GM18508 (cell line): ENCODE data around the gene TAGLN2.

Experiments
- ATAC-seq: cut with Tn5 transposase; IDR thresholded peaks from one replicate; pipeline ENCODE4 v1.9.1; 2021; ENCODE audit warnings: moderate number of reproducible peaks; ENCODE audit not compliant: insufficient read depth, unreplicated experiment

The TAGLN2 gene

DNA sequence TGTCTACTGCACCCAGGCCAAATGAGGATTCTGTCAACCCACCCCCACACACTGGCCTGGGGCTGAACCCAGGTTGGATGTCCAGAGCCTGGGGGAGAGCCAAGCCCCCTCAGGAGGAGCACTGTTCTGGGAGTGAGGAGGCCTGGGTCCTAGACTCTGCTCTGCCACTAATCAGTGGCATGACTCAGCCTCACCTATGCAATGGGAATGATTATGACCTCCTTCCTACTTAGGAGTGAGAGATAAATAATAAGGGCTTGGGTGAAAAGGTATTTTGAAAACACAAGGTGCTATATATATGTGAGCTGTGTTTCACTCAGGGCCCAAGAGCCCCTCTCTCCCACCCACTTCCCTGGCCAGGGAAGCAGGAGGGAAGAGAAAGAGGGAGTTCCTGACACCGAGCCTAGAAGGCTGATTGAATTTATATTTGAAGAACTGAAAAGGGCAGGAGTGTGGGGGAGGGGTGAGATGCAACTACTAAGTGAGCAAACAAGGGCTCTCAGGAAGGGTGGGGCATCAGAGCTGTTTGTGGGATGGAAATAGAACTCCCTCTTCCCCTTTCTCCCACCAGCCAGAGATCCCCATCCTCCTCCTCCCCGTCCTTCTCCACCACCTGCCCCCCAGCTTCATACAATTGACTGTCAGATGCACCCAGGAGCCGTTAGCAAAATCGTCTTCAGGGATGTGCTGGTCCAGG is 11.9 kb upstream of the TAGLN2 start:
- ATAC-seq = no peak

DNA sequence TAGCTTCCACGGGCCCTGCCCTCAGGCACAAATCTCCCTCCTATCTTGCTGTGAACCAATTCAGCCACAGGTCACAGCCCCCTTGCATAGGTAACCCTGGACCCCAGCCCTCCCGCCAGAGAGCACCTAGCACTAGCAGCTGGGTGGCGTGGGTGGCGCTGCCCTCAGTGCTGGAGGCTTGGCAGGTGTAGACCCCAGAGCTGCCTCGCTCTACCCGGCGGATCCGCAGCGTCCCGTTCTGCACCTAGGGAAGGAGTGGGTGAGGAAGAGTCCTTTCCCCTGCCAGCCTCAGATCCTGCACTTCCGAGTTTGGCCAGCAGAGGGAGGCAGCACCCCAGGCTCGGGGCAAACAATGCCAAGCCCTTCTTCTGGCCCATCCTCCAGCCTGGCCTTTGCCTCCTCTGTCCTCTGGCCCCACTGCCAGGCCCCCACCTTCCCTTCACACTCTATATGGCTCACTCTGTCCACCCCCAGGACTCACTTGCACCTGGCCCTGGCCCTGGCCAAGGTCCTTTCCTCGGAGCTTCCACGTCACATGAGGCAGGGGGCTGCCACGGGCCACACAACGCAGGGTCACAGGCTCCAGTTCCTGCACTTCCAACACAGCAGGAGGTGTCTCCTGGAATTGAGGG is 11.1 kb upstream of the TAGLN2 start:
- no peak for ATAC-seq

DNA sequence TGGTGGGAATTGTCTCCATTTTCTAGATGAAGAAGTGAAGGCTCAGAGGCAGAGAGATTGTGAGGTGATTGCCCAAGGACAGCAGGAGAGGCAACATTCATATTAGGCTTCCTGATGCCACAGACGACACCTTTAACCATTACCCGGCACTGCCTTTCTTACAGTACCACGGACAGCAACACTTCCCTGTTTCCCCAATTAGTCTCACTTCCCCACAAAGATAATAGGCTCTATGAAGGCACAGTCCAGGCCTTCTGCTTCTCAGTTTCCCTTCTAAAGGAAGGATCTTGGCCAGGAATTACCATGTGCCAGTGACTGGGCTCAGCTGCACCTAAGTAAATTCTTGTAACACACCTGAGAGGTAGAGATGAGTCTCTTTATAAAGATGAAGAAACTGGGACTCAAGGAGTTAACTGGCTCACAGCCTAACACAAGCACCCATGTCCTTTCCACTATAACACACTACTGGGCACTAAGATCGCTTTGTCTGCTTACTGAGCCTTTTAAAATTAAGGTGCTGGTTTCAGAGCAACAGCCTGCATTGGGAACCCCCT is 10.5 kb upstream of the TAGLN2 start:
- ATAC-seq = no peak

DNA sequence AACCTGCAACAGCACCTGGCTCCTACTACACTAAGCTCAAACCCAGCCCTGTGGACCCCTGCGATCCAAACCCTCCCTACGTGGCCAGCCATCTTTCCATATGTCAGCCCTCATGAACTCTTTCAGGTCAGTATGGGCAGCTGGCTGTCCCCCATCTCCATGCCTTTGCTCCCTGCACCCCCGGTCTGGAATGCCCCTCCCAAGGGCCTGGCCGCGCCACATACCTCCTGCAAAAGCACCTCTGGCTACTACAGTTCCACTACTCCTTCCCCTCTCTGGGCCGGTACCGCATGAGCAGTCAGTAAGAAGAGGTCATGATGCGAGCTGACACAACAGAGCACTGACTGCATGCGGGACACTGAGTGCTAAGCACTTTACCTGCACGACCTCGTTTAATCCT is 10.0 kb upstream of the TAGLN2 start:
- ATAC-seq = no peak

DNA sequence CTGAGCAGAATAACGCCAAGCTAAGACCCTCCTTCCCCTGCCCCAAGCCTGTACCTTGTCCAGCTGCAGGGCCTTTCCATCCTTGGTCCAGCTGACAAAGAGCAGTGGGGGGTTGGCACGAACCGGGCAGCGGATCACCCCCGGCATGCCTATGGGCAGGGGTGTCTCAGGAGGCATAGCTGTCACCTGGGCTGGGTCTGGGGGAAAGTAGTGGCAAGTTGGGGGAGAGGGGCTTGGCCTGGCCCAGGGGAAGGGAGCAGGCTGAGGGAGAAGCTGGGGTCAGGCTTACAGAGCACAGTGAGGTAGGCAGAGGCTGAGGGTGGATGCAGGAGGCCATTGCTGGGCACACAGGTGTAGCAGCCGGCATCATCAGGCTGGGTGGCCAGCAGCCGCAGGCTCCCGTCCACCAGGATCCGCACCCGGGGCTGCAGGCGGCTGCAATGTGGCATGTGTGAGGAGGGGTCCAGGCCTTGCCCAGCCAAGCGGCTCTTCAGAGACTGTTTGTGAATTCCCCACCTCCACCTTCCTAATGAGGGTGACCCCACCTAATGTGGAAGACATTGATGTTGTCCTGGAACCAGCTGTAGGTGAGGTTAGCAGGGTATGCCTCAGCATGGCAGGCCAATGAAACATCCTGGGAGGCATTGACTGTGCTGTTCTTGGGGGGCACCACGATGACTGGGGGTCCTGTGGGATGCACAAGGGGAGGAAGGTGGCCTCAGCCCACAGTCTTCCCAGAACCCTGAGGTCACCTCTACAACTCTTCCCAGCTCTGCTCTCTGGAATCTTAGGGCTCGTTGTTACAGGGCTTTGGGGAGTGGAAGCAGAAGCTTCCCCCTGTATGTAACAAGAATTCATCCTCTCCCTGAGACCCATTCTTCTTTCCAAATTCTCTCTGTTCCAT is 9.1 kb upstream of the TAGLN2 start:
- ATAC-seq = no peak

DNA sequence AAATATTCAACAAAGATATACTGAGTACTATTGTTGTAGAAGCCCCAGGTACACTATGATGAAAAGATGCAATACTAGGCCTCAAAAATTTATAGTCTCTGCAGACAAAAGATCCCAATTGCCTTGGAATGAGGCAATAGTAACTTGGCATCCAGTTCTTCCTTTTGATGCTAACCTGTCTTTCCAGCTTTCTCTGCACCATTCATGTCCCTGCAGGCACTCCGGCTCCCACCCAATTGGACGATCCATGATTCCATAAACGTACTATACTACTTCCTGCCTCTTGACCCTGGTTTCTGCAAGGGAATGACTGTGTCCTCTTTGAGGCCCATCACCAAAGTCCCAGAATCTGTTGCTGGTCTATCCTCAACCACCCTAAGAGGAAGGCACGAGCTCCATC is 8.0 kb upstream of the TAGLN2 start:
- ATAC-seq = no peak

DNA sequence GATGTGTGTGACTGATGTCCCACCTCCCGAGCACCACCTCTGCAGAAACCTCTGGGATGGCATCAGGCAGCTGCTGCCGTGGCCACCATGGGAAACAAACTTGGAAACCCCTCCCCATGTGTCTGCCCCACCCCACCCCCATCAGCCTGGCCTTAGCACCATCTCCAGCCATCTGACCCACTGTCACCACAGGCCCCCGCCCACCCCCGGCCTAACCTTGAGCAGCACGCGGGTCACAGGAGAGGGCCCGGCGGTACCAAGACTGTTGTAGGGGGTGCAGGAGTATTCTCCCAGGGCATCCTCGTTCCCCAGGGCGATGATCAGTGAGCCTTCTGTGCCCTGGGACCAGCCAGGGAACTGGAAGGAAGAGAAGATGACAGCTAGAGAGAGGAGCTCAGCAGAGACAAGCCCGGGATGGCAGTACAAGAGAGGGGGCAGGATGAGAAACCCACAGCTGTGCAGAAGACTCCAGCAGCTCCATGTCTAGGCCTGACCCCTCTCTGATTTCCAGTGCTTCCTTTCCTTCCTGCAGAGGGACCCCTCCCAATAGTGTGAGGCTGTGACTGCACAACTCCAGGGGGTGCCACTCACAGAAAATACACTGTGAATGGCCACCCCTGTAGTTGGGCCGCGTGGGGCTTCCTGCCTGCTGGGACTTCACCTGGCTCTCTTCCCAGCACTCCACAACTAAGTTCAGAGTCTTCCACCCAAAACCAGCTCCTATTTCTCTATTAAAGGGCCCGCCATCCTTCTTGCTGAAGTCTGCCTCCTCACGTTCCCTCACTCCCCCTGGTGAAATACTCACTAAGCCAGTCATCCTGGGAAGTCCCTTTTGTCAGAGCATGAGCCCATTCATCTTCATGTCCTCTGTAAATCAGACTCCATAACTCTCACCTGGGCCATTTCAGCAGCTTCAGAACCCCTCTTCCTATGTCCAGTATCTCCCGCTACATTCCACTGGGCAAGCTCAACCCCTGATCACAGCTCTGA is 7.3 kb upstream of the TAGLN2 start:
- ATAC-seq = no peak

DNA sequence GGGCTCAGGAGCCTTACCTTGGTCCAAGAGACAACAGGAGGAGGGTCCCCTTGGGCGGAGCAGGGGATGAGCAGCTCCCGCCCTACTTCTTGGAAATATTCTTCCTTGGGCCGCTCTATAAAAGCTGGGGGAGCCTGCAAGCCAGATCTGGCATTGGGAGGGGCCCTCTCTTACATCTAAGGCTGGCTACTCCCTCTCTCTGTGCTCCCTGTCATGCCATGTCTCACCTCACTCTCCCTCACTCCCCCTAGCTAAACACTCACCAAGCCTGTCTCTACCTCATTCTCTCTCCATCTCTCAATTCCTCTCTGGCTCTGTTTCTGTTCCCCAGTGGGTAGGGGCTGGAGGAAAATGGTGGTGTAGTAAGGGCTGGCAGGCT is 6.5 kb upstream of the TAGLN2 start:
- ATAC-seq = no peak

DNA sequence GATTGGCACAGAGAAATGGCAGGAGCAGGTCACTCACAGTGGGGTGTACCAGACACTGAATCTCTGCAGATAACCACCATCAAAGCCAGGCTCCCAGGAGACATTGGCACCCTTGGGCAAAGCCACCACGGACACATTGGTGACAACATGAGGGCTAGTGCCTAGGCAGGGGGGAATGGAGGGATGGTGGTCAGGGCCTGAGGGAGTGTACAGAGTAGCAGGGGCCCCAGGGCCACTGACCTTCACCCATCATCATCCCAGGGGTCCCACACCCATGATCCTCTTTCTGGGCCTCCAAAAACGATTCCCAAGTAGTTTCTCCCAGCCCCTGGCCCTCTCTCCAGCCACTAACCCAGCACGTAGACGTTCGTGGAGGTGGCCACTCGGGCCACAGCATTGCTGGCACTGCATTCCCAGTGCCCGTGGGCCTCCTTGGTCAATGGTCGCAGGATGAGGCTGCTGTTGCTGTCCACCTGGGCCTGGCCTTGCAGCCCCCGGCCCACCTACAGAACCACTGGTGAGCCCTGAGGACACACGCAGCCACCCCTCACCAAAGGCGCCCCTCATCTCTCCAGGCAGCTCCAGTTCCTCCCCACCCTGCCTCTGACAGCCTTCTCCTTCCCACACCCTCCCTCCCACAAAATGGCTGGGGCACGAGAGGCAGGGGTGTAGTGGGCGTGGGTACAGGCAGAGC is 5.9 kb upstream of the TAGLN2 start:
- no peak for ATAC-seq

DNA sequence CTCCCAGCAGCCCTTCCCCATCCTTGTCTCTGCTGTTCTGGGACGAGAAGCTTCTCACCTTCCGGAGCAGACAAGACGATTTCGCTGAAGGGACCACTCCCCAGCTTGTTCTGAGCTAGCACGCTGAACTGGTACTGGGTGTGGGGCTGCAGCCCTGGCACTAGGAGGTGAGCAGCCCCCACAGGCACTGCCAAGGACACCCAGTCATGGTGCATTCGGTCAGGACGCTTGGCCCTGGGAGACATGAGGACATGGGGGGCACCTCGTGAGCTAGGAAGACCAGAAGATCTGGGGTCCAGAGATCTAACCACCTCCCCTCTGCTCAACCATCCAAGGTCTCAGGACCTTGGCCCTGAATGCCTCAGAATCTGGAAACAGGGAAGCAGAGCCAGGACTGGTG is 5.3 kb upstream of the TAGLN2 start:
- no peak for ATAC-seq

DNA sequence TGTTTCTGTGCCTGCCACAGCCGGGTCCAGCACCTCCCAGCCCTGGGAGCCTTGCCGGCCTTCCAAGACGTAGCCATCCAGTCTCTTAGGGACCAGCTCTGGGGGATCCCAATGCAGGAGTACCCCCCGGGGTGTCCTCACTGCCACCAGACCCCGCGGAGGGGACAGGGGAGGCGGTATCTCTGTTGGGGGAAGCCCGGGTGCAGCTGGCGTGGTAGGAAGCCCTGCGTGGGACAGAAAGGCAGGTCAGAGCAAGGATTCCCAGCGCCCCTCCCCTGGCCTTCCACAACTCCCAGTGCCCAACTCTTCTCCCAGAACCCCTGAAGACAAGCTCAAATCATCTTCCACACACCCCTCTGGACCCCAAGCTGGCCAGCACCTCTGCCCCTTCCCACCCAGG is 4.9 kb upstream of the TAGLN2 start:
- ATAC-seq = no peak

DNA sequence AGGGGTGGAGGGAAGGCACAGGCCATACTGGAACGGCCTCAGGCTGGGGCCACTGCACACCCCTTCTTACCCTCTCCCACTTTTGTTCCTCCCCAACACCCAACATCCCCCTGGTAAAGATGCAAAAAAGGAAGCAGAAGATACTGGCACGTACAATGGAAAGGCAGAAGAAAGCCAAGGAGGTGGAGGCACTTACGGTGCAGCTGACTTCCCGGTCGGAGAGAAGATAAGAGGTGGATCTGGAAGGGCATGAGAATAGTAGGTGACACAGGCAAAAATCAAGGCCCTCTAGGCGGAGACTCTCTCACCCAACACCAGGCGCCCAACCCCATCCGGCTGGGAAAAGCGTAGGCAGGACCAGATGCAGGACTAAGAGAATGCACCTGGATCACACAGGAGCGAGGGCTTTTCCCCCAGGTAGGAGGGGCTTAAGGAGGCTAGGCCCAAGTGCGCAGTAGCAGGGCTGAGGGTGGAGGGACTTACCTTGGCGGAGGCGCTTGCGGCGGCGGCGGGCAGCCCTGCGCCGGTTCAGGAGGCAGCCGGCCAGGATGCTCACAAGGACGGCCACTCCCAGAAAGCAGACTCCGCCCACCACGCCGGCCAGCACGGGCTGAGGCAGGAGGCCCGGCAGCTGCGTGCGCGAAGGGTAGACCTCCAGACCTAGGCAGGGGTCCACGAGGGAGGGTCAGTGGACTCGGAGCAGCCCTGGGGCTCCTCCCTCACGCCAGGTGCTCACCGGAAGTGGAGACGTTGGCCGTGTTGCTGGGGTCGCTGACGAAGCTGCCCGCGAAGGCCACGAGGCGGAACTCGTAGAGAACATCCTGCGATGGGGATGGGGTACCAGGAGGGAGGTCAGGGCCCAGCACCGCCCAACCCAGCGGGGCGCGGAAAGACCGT is 4.1 kb upstream of the TAGLN2 start:
- no peak for ATAC-seq

DNA sequence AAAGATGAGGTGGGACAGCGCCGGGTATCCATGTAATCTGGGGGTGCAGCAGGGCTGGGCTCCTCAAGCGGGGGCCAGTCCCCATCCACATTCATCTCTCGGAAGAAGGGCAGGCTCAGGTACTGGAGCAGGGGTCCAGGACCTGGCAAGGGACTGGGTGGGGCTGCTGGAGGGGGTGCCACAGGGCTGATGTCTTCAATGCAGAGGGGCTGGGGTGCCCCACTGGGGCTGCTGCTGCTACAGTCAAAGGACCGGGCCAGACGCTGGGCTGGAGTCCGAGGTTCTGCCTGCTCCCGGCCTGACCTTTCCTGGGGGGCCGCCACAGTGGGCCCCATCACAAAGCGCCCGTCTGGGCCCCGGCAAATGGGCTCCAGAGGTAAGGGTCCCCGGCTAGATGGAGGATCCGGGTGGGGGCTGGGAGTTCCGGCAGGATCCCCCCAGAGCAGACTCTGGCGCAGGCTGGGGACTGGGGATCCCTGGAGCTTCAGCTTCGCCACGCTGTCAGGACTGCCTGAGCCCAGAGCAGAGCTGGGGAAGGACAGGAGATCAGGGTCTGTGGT is 3.3 kb upstream of the TAGLN2 start:
- ATAC-seq = no peak

DNA sequence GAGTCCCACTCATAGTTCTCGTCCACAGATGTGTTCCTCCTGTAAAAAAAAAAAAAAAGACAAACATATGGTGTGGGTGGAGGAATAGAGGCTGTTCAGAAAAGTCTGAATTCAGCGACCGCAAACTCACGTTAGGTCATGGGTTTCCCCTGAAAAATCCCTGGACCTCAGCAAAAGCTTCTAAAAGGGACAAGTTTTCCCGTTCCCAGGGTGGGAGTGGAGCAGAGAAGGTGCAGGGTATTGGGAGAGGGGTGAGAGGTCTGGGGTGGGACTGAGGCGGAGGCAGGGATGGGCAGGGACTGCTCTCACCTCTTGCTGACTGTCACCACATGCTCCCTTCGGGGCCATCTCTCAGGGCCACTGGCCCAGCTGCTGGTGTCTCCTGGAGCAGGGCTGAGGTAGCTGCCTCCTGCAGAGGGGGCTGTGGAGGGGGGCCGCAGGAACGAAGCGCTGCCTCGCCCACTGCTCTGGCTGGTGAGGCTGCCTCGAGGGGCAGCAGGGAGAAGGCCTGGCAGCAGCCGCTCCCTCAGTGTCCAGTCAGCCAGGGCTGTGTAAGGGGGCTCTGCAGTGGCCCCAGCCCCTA is 2.6 kb upstream of the TAGLN2 start:
- no peak for ATAC-seq

DNA sequence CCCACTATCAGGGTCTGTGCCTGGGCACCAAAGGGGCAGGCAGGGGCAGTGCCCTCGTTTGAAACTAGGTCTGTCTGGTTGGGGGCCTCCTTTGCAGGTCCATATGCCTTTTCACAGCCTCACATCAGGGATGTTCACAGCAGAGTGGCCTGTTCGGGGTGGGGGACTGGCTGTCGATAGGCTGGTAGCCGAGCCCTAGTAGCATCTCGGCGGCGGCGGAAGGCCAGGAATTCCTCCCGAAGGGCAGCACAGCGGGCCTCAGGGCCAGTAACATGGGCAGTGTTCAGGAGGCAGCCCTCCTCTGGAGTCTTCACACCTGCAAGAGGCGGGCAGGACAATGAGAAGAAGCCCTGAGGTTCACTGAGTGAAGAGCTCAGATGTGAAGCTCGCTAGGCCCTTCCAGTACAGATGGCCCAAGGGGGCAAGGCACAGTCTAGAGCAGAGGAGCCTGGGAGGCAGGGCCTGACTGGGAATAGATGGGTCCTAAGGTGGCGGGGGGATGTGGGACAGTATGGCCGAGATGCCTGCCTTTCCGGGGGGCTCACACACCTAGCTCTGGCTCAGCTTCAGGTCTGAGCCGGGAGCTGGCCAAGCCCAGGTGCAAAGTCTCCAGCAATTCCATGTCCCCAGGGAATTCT is 2.0 kb upstream of the TAGLN2 start:
- ATAC-seq = no peak

DNA sequence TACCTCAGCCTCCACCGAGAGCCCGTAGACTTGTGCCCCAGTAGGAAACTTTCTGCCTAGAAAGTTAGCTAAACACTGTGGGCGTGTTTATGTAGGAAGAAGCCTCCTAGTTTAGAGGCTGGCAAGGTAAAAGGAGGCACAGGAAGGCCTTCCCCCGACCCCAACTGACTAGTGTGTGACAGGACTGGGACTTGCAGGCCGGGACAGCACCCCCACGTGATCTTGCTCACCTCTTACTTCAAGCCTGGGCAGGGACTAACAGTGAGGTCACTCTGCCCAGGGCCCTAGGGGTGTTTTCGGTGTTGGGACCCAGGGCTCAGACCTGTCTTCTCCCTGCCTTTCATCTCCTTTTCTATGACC is 392 bp upstream of the TAGLN2 start:
- ATAC-seq = peak; percentile 2

DNA sequence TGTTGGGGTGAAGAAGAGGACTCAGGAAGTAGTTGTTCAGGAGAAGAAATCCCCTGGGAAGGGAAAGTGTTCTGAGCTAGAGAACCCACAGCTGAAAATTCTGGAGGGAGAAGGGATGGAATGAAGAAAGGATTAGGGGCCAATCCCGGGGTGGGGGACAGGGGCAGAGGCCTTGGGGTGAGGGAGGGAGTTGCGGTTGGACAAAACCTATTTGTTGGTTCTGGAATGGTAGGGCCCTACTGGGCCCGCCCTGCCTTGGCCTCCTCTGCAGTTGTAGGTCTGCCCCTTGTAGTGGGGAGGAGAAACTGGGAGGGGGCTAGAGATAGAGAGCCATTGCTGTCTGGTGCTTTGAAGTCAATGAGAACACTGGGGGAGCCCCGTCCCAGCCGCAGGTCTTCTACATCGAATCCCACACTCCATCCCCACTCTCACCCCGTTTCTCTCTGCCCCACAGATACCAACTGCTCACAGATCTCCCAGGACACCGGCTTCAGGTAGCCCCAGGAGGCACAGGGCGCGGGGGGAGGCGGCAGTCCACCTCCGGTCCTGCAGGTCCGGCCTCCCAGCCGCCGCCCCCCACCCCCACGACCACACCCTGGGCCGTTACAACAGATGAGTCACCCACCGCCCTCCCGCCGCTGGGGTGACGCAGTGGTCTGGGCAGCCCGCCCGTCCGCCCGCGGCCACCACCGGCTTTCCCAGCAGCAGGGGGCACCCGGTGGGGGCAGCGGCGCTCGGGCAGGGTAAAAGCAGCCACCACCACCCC is 1.1 kb downstream of the TAGLN2 start:
- no peak for ATAC-seq
